Muscle layer of duodenum (tissue), 2 donors: ENCODE measurements around the gene DCBLD2.

Experiments used
- H3K27ac ChIP-seq: one replicate; pipeline ENCODE4 v1.7.0; 2013; ENCODE audit warnings: mild to moderate bottlenecking, low read length
- H3K27me3 ChIP-seq: one replicate; pipeline ENCODE4 v1.7.0; 2013; ENCODE audit warnings: low read depth, mild to moderate bottlenecking, control low read depth, low read length
- H3K36me3 ChIP-seq, 2 donors: one replicate each; pipeline ENCODE4 v1.7.0; 2013; ENCODE audit warnings: low read length in 2 of 2, control low read depth in 1 of 2, mild to moderate bottlenecking in 1 of 2; ENCODE audit not compliant: insufficient read depth in 2 of 2, control insufficient read depth in 1 of 2
- H3K4me1 ChIP-seq, 2 donors: one replicate each; pipeline ENCODE4 v1.7.0; 2013; ENCODE audit warnings: low read length in 2 of 2, mild to moderate bottlenecking in 2 of 2, control low read depth in 1 of 2, moderate library complexity in 1 of 2; ENCODE audit not compliant: insufficient read depth in 2 of 2, control insufficient read depth in 1 of 2
- H3K4me3 ChIP-seq, 2 donors: one replicate each; pipeline ENCODE4 v1.7.0; 2013; ENCODE audit warnings: low read length in 2 of 2, low read depth in 1 of 2, mild to moderate bottlenecking in 1 of 2
- H3K9me3 ChIP-seq, 2 donors: one replicate each; pipeline ENCODE4 v1.7.0; 2013; ENCODE audit warnings: low read length in 2 of 2, control low read depth in 1 of 2, mild to moderate bottlenecking in 1 of 2; ENCODE audit not compliant: control insufficient read depth in 1 of 2
- donor health status: healthy.

The DCBLD2 gene

DNA sequence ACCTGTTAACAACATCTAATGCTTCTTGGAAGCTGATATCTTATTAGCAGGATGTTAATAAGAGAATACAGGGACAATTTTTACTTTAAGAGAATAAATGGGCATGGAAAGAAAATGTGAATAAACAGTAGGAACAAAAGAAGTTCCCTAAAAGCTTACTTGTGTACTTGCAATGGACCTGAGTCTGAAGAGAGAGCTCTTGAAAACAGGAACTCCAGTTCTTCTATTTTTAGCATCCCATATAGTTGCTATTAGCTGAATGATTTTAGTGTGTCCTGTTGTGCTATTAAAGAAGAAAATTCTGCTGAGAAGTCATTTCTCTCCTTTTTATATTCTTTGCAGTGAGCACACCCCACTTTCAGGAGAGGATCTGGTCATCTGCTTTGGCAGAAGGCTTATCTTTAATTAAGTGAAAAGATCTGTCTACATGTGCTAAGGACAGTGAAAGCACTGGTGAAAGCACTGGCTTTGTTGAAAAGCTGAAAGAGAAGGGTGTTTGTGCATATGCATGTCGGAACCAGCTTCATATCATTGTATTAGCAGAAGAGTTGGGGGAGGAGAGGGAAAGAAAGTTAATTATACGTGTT lies 139.8 kb downstream of the DCBLD2 start:
- Histone ChIP-seq H3K27me3 (no peaks in the 10 kb centered on the region), H3K36me3 (no peaks in the 10 kb centered on the region), H3K4me3 (no peak overlapping the region), H3K27ac (no peak overlapping the region), H3K4me1 (peaks cover 6 to 32% of the 10 kb centered on the region in 2 donors), H3K9me3 (no peaks in the 10 kb centered on the region)

DNA sequence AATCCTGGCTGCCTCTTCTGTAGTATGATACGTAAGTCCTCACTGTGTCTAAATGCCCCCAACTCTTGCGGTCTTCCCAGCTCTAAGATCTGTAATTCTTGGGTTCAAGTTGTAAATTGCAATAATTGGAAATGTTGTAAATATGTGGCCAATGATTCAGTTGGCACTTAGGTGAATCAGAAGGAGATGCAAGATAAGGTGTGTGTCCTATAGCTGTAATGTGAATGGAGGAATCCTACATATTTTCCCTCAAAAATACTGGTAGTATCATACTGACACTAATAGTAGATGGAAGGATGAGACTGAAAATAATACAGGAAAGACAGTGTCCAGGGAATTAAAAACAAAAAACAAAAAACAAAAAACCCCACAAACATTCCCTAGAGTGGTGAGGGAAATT lies 141.9 kb downstream of the DCBLD2 start:
- Histone ChIP-seq H3K36me3 (no peaks in the 10 kb centered on the region), H3K27ac (no peak overlapping the region), H3K4me3 (no peak overlapping the region), H3K9me3 (no peaks in the 10 kb centered on the region), H3K4me1 (peaks cover under 1 to 29% of the 10 kb centered on the region in 2 donors), H3K27me3 (no peaks in the 10 kb centered on the region)

DNA sequence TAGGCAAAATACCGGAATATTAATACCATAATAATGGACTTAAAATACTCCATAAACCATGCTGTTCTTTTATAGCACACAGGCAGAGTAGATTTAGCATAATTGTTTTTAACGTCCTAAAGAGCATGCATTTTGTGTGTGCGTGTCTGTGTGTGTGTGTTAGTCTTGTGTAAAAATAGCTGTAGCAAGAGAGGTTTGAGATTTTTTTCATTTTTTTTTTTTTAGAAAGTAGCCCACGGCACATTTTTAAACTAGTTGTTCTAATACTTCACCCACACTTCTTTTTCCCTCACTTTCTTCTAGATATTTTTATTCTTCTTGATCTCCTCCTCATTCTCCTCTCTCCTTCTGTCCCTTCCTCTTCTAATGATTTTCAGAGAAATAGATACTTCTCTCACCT lies 145.9 kb downstream of the DCBLD2 start:
- Histone ChIP-seq H3K27me3 (no peaks in the 10 kb centered on the region), H3K9me3 (no peaks in the 10 kb centered on the region), H3K27ac (no peak overlapping the region), H3K36me3 (no peaks in the 10 kb centered on the region), H3K4me3 (no peak overlapping the region), H3K4me1 (no peaks in the 10 kb centered on the region)

DNA sequence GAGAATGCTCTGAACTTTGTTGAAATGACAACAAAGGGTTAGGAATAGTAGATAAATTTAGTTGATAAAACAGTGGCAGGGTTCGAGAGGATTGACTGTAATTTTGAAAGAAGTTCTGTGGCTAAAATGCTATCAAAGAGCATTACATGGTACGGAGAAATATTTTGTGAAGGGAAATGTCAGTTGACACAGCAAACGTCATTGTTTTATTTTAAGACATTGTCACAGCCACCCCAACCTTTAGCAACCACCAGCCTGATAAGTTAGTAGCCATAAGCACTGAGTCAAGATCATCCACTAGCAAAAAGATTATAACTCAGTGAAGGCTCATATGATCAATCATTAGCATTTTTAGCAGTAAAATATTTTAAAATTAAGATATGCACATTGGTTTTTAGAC lies 147.0 kb downstream of the DCBLD2 start:
- H3K27me3 ChIP-seq, result no peaks in the 10 kb centered on the region
- H3K4me3 ChIP-seq, result no peak overlapping the region
- H3K27ac ChIP-seq, result no peak overlapping the region
- no peaks in the 10 kb centered on the region for H3K4me1 ChIP-seq
- no peaks in the 10 kb centered on the region for H3K36me3 ChIP-seq
- H3K9me3 ChIP-seq, result no peaks in the 10 kb centered on the region

DNA sequence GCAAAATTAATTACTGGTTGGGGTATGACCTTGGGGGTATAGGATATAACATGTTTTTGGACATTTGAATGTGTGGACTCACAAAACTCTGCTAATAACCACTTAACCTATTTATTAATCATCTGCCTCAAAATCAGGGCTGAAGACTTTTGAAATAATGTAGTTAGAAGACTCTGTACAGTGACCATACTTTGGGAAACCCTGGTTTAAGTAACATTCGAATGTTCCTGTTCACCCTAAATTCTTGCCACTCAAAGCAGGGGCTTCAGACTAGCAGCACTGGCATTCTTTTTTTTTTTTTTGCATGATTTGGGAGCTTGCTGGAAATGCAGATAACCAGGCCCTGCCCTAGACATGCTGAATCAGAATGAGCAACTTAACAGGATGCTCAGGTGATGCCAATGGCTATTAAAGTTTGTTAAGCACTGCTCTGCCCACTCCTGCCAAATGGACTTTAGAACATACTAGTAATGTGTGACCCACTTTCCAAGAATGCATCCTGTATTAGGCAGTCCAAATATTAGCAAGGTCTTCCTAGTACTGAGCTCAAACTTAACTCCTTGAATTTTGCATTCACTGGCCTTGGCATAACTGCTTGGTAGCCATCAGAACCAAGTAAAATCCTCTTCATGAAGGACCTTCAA lies 151.1 kb downstream of the DCBLD2 start:
- Histone ChIP-seq H3K9me3 (no peaks in the 10 kb centered on the region), H3K27me3 (no peaks in the 10 kb centered on the region), H3K36me3 (no peaks in the 10 kb centered on the region), H3K4me1 (no peaks in the 10 kb centered on the region), H3K27ac (no peak overlapping the region), H3K4me3 (no peak overlapping the region)

DNA sequence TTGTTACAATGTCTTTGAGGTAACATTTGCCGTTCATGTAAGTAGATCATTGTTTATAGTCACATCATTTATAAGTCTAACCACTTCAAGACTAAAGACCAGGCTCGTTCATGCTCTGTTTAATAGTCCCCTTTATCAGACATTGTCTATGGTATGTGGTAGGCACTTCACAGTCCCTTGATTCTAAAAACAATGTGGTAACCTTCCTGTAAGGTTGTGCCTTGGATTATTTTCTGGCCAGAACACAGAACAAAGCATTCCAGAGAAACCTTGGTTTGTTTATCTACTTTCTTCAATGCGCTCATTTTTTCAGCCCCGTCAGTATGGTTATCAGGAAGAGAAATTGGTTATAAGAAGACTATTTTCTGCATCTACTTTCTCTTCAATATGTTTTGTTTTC lies 154.6 kb downstream of the DCBLD2 start:
- Histone ChIP-seq H3K36me3 (no peaks in the 10 kb centered on the region), H3K27me3 (no peaks in the 10 kb centered on the region), H3K4me1 (no peaks in the 10 kb centered on the region), H3K27ac (no peak overlapping the region), H3K9me3 (no peaks in the 10 kb centered on the region), H3K4me3 (no peak overlapping the region)

DNA sequence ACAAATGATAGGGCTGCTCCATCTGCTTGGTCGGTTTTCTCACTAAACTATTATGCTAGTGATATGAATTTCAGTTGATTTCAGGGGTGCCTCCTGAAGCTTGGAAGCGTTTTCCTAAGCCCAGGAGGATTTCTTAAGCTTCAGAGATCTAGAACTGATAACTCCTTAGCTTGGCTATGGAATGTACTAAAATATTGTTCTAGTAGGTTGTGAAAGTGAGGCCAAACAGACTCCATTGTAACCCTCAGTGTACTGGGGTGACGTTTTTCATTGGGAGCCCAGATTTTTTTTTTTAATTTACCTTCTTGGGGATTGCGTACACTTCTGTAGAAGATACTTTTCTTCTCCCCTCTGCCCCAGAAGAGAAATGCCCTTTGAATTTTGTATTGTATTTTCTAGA lies 155.4 kb downstream of the DCBLD2 start:
- H3K4me1 ChIP-seq, result no peaks in the 10 kb centered on the region
- no peaks in the 10 kb centered on the region for H3K9me3 ChIP-seq
- H3K4me3 ChIP-seq, result no peak overlapping the region
- H3K27me3 ChIP-seq, result no peaks in the 10 kb centered on the region
- no peaks in the 10 kb centered on the region for H3K36me3 ChIP-seq
- H3K27ac ChIP-seq, result no peak overlapping the region
